Lower leg skin (tissue), 4 donors: ENCODE results near the gene NPAS3. TPM values are rescaled to one million over a fixed set of nuclear protein-coding genes. Genes with fewer than 3 reads are reported as not detected.

ENCODE experiments used
- DNase-seq, 2 donors: peaks; one replicate each; pipeline ENCODE4 v3.0.0-alpha.2; 2019; ENCODE audit warnings: low spot score in 2 of 2
- H3K4me3 ChIP-seq: fragments of 200-600 bp; sonication (generic); 2 replicates; pipeline ENCODE4 v1.5.1; 2017; ENCODE audit warnings: mild to moderate bottlenecking, low read depth; ENCODE audit not compliant: poor library complexity, severe bottlenecking
- CTCF ChIP-seq, 3 donors: fragments of 450-650 bp; IDR thresholded peaks; one replicate each; pipeline ENCODE4 v1.5.1; 2016; ENCODE audit warnings: antibody characterized with exemption in 3 of 3, mild to moderate bottlenecking in 3 of 3, moderate library complexity in 2 of 3
- POLR2A ChIP-seq, 2 donors: fragments of 450-650 bp; IDR thresholded peaks; one replicate each; pipeline ENCODE4 v1.6.1; 2016 to 2017; ENCODE audit warnings: antibody characterized with exemption in 2 of 2, mild to moderate bottlenecking in 1 of 2, moderate library complexity in 1 of 2
- WGBS, 2 donors: methylation state at CpG; one replicate each; pipeline ENCODE4 v1.1.5; 2018; 5-methylcytosine and 5-hydroxymethylcytosine counted together
- intact Hi-C: fragments of 100-400 bp; cut with DNase I; formaldehyde crosslinking; loops from one replicate; pipeline ENCODE4 v1.15.0; 2023; ENCODE audit warnings: low total_unique reads
- total RNA-seq, 4 donors: library from RNA; depleted of rRNA; stranded (reverse); fragments of >200 nt; gene quantifications; one replicate each; pipeline ENCODE4 v1.1.0, GENCODE V29; 2016

Gene NPAS3
- total RNA-seq, 4 donors from 2014 or later: 0.25 to 0.29 TPM; not detected in 2

GRCh38 chr14:33774723-33775470 is 836.2 kb downstream of the NPAS3 start:
- H3K4me3 ChIP-seq: no peak overlapping the region
- no peak for TF ChIP-seq CTCF (IDR thresholded peaks at IDR 0.05)
- no peak for TF ChIP-seq POLR2A (IDR thresholded peaks at IDR 0.05)
- 60 to 66% methylated on average over 11 of the region's 11 CpGs for WGBS, 2 donors
- intact Hi-C loops: no loop called here
- DNase-seq: no peak

- TF ChIP-seq POLR2A (IDR thresholded peaks at IDR 0.05) (no peak), CTCF (IDR thresholded peaks at IDR 0.05) (no peak)
- DNase-seq: no peak
- 94 to 95% methylated on average over 6 of the region's 6 CpGs for WGBS, 2 donors
- intact Hi-C loops: no loop called here
- H3K4me3 ChIP-seq: no peak overlapping the region
Measured at GRCh38 chr14:33776871-33777270, 838.2 kb downstream of the NPAS3 start.

- 50 to 67% methylated on average over 7 of the region's 7 CpGs for WGBS, 2 donors
- no peak for DNase-seq
Measured at GRCh38 chr14:33777681-33778080, 839.0 kb downstream of the NPAS3 start.

GRCh38 chr14:33780035-33780434 is 841.4 kb downstream of the NPAS3 start:
- no peak for TF ChIP-seq POLR2A (IDR thresholded peaks at IDR 0.05)
- TF ChIP-seq CTCF (IDR thresholded peaks at IDR 0.05): no peak
- no peak overlapping the region for H3K4me3 ChIP-seq
- intact Hi-C loops: no loop called here
- WGBS, 2 donors: 85 to 86% methylated on average over 4 of the region's 4 CpGs
- DNase-seq: no peak

More at GRCh38 chr14:33777681-33778080, 839.0 kb downstream of the NPAS3 start:
- TF ChIP-seq POLR2A (IDR thresholded peaks at IDR 0.05) (no peak), CTCF (IDR thresholded peaks at IDR 0.05) (no peak)
- H3K4me3 ChIP-seq: no peak overlapping the region
- intact Hi-C loops: no loop called here

- no peak for DNase-seq
- intact Hi-C loops: no loop called here
- WGBS, 2 donors: 67 to 70% methylated on average over 2 of the region's 2 CpGs
- TF ChIP-seq CTCF (IDR thresholded peaks at IDR 0.05): no peak
- no peak for TF ChIP-seq POLR2A (IDR thresholded peaks at IDR 0.05)
- no peak overlapping the region for H3K4me3 ChIP-seq
Measured at GRCh38 chr14:33781236-33781635, 842.6 kb downstream of the NPAS3 start.

- H3K4me3 ChIP-seq: no peak overlapping the region
- intact Hi-C loops: no loop called here
- no peak for DNase-seq
- TF ChIP-seq POLR2A (IDR thresholded peaks at IDR 0.05): no peak
- WGBS, 2 donors: 90 to 95% methylated on average over 6 of the region's 6 CpGs
Measured at GRCh38 chr14:33782923-33783322, 844.2 kb downstream of the NPAS3 start.
